A549 (cell line): ENCODE data around the gene CTDSPL. TPM values are rescaled to one million over a fixed set of nuclear protein-coding genes. Genes with fewer than 3 reads are reported as not detected.

ENCODE experiments used
- ATAC-seq, 2 experiments: fragments of 200-7000 bp in 1 of 2; fragments of >200 bp in 1 of 2; cut with Nextera tagmentation in 1 of 2; cut with Tn5 transposase in 1 of 2; 3 replicates each; pipeline versions ENCODE4 v1.8.0 to v1.9.1; 2018 to 2020; ENCODE audit warnings: mild to moderate bottlenecking in 1 of 2, moderate library complexity in 1 of 2
- CTCF ChIA-PET: fragments of 300-600 bp; sonication (Branson Sonifier 250); formaldehyde crosslinking; extraction: SDS; loops from one replicate; lab custom pipeline; 2021; ENCODE audit warnings: antibody characterized with exemption, inconsistent platforms; lab: Yijun Ruan, JAX
- POLR2A ChIA-PET: fragments of 350-600 bp; formaldehyde crosslinking; extraction: SDS; loops from one replicate; lab custom pipeline; 2021; ENCODE audit warnings: antibody characterized with exemption, inconsistent platforms; lab: Yijun Ruan, JAX
- DNase-seq, 2 experiments: peaks; one replicate each; pipeline versions ENCODE4 v3.0.0 to v3.0.0-alpha.2; 2011 to 2016; ENCODE audit warnings: low read depth in 1 of 2, low spot score in 1 of 2
- FAIRE-seq: peaks from 2 replicates; lab custom pipeline; 2011; peaks lifted over from hg19 to GRCh38; lab: Jason Lieb, UNC
- H3K27ac ChIP-seq, 2 experiments: fragments of >200 bp; sonication (Bioruptor Twin); formaldehyde crosslinking; 3 replicates each; pipeline ENCODE4 v1.5.1; 2016 to 2017
- H3K4me1 ChIP-seq: fragments of >200 bp; sonication (Bioruptor Twin); formaldehyde crosslinking; 3 replicates; pipeline ENCODE4 v1.6.1; 2016
- H3K4me2 ChIP-seq: fragments of >200 bp; sonication (Bioruptor Twin); formaldehyde crosslinking; 3 replicates; pipeline ENCODE4 v1.6.1; 2016
- H3K4me3 ChIP-seq: fragments of >200 bp; sonication (Bioruptor Twin); formaldehyde crosslinking; 3 replicates; pipeline ENCODE4 v1.5.1; 2016
- H3K9me3 ChIP-seq: fragments of >200 bp; sonication (Bioruptor Twin); formaldehyde crosslinking; 3 replicates; pipeline ENCODE4 v1.6.1; 2016
- BHLHE40 ChIP-seq: IDR thresholded peaks from 2 replicates; pipeline ENCODE4 v1.6.1; 2012; ENCODE audit warnings: low read depth, low read length, inconsistent platforms
- CBX2 ChIP-seq: fragments of 200-600 bp; sonication (generic); IDR thresholded peaks from 2 replicates; pipeline ENCODE4 v1.6.1; 2016; ENCODE audit warnings: low read depth, mild to moderate bottlenecking, borderline replicate concordance
- CEBPB ChIP-seq, 2 experiments: fragments of >200 bp in 1 of 2; sonication (Bioruptor Twin) in 1 of 2; formaldehyde crosslinking in 1 of 2; IDR thresholded peaks; 2 replicates each; pipeline ENCODE4 v1.6.1; 2012 to 2016
- CHD2 ChIP-seq: fragments of 150-350 bp; IDR thresholded peaks from 2 replicates; pipeline ENCODE4 v1.6.1; 2014; ENCODE audit warnings: low read length; ENCODE audit not compliant: partially characterized antibody
- CHD4 ChIP-seq: fragments of 200-600 bp; sonication (generic); IDR thresholded peaks from 2 replicates; pipeline ENCODE4 v1.6.1; 2016; ENCODE audit warnings: antibody characterized with exemption, mild to moderate bottlenecking, borderline replicate concordance
- EHF ChIP-seq: fragments of 250-450 bp; sonication (Bioruptor Pico); IDR thresholded peaks from 2 replicates; pipeline ENCODE4 v1.5.0; 2020; ENCODE audit warnings: mild to moderate bottlenecking
- FOSL2 ChIP-seq, 2 experiments: fragments of 450-650 bp in 1 of 2; fragments of >200 bp in 1 of 2; sonication (Bioruptor Twin) in 1 of 2; formaldehyde crosslinking; IDR thresholded peaks; 2 replicates each; pipeline versions ENCODE4 v1.5.0 to v1.6.1; 2016 to 2020; ENCODE audit warnings: mild to moderate bottlenecking in 1 of 2, moderate library complexity in 1 of 2
- GATA3 ChIP-seq: IDR thresholded peaks from 2 replicates; pipeline ENCODE4 v1.6.1; 2012; ENCODE audit warnings: borderline replicate concordance
- HOXB13 ChIP-seq: fragments of 250-450 bp; sonication (Bioruptor Pico); IDR thresholded peaks from 2 replicates; pipeline ENCODE4 v1.5.0; 2020; ENCODE audit warnings: low read depth, mild to moderate bottlenecking, moderate library complexity
- KDM5A ChIP-seq: fragments of 200-600 bp; sonication (generic); IDR thresholded peaks from 2 replicates; pipeline ENCODE4 v1.6.1; 2016; ENCODE audit warnings: antibody characterized with exemption, mild to moderate bottlenecking
- MAFK ChIP-seq: fragments of 450-650 bp; IDR thresholded peaks from 2 replicates; pipeline ENCODE4 v1.6.1; 2014; ENCODE audit not compliant: partially characterized antibody
- MAZ ChIP-seq: fragments of 150-350 bp; IDR thresholded peaks from 2 replicates; pipeline ENCODE4 v1.6.1; 2014; ENCODE audit warnings: antibody characterized with exemption, low read depth, low read length, borderline replicate concordance
- POLR2A ChIP-seq: IDR thresholded peaks from 2 replicates; pipeline ENCODE4 v1.6.1; 2012; ENCODE audit warnings: mild to moderate bottlenecking, low read length
- RAD21 ChIP-seq, 2 experiments: fragments of >200 bp in 1 of 2; sonication (Bioruptor Twin) in 1 of 2; formaldehyde crosslinking in 1 of 2; IDR thresholded peaks in 1 of 2; conservative IDR thresholded peaks in 1 of 2; 2 replicates in 1 of 2; 3 replicates in 1 of 2; pipeline ENCODE4 v1.6.1; 2012 to 2018; ENCODE audit warnings: inconsistent platforms in 1 of 2
- RCOR1 ChIP-seq: fragments of 150-350 bp; IDR thresholded peaks from 2 replicates; pipeline ENCODE4 v1.6.1; 2014; ENCODE audit warnings: antibody characterized with exemption, low read length, low read depth
- RNF2 ChIP-seq: fragments of 200-600 bp; sonication (generic); IDR thresholded peaks from 2 replicates; pipeline ENCODE4 v1.6.1; 2016; ENCODE audit warnings: low read depth, mild to moderate bottlenecking, antibody characterized with exemption, moderate library complexity, borderline replicate concordance
- SMC3 ChIP-seq: fragments of >200 bp; sonication (Bioruptor Twin); formaldehyde crosslinking; IDR thresholded peaks from 3 replicates; pipeline ENCODE4 v1.6.1; 2018; ENCODE audit warnings: inconsistent platforms
- TP53 ChIP-seq: fragments of 250-450 bp; sonication (Bioruptor Pico); IDR thresholded peaks from 2 replicates; pipeline ENCODE4 v1.5.0; 2021; ENCODE audit warnings: mild to moderate bottlenecking, moderate library complexity
- ZFP36 ChIP-seq: fragments of 450-650 bp; IDR thresholded peaks from 2 replicates; pipeline ENCODE4 v1.6.1; 2014; ENCODE audit warnings: borderline replicate concordance; ENCODE audit not compliant: partially characterized antibody
- WGBS: methylation state at CpG from one replicate; pipeline ENCODE4 v1.1.6; 2017; ENCODE audit errors: missing lambda C conversion rate; 5-methylcytosine and 5-hydroxymethylcytosine counted together
- polyA plus RNA-seq, 4 experiments: library from polyadenylated mRNA; depleted of rRNA in 3 of 4; stranded (reverse); fragments of >200 nt; fragmentation: RNase III in 1 of 4; extraction: RNeasy Plus Mini Kit Qiagen cat#74134 plus additional on column Dnase treatment in 1 of 4; gene quantifications; 2 replicates in 3 of 4; 3 replicates in 1 of 4; pipeline ENCODE4 v1.2.3, GENCODE V29; 2011 to 2017
- TF ChIP-seq, protein P1 (sequence below): IDR thresholded peaks from 2 replicates; pipeline ENCODE4 v1.6.1; 2012
- TF ChIP-seq, protein P2 (sequence below): fragments of >200 bp; sonication (Bioruptor Twin); formaldehyde crosslinking; IDR thresholded peaks from 2 replicates; pipeline ENCODE4 v1.6.1; 2016
- TF ChIP-seq, protein P3 (sequence below): fragments of 150-350 bp; IDR thresholded peaks from 2 replicates; pipeline ENCODE4 v1.6.1; 2014; ENCODE audit warnings: low read depth, mild to moderate bottlenecking, low read length
- TF ChIP-seq, protein P4 (sequence below): fragments of >200 bp; sonication (Bioruptor Twin); formaldehyde crosslinking; IDR thresholded peaks from 3 replicates; pipeline ENCODE4 v1.5.1; 2016
- TF ChIP-seq, protein P5 (sequence below): fragments of 200-600 bp; sonication (generic); IDR thresholded peaks from 2 replicates; pipeline ENCODE4 v1.6.1; 2016; ENCODE audit warnings: antibody characterized with exemption, mild to moderate bottlenecking, moderate library complexity

The CTDSPL gene
- polyA plus RNA-seq, 2 of the 4 experiments (the other 2 are of a cell fraction): 9.9 to 35.1 TPM

DNA sequence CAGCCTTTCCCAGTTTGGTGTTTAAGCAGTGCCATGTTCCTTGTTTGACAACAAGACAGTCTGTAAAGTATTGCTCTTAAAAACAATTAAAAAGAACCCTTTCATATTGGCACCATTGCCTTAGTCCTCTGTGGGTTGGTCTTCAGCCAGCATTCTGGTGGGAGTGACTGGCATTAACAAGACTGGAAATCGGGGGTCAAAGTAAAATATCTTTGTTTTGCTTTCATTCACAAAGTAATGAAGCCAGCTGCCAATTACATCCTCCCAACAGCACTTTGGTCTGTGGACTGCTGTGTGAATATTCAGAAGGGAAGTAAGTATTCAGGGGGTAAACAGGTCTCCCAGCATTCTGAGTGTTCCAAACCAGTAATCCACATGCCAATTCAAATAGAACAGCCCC, 120.7 kb downstream of the CTDSPL start:
- ChIA-PET POLR2A (no interaction called here), CTCF (interaction anchor here (0.9 to 4.5 kb wide), 5 partner anchors 8 to 364 kb away, joined by 3 to 34 read pairs (median 6); partner anchors contain the start of gene XYLB)
- Histone ChIP-seq H3K4me1 (peaks cover 10% of the 10 kb centered on the region), H3K4me2 (no peak overlapping the region)
- WGBS: 86% methylated on average over 1 of the region's 1 CpG
- ATAC-seq: no peak
- FAIRE-seq: no peak
- TF ChIP-seq ZFP36 (no peak), TP53 (no peak), BHLHE40 (no peak), POLR2A (no peak), FOSL2 (IDR thresholded peaks at IDR 0.05) (no peak), FOSL2 (CRISPR knock-in tag; IDR thresholded peaks at IDR 0.05) (no peak), CHD4 (no peak), RAD21 (conservative IDR thresholded peaks at IDR 0.05 in 1 of 2, IDR thresholded peaks at IDR 0.05 in 1 of 2) (no peak), EHF (CRISPR knock-in tag) (no peak), CHD2 (no peak), CBX2 (no peak), GATA3 (no peak), HOXB13 (no peak), KDM5A (no peak), MAZ (no peak), SMC3 (no peak)
- TF ChIP-seq, protein P1, sequence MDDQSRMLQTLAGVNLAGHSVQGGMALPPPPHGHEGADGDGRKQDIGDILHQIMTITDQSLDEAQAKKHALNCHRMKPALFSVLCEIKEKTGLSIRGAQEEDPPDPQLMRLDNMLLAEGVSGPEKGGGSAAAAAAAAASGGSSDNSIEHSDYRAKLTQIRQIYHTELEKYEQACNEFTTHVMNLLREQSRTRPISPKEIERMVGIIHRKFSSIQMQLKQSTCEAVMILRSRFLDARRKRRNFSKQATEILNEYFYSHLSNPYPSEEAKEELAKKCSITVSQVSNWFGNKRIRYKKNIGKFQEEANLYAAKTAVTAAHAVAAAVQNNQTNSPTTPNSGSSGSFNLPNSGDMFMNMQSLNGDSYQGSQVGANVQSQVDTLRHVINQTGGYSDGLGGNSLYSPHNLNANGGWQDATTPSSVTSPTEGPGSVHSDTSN: no peak
- TF ChIP-seq, protein P2, sequence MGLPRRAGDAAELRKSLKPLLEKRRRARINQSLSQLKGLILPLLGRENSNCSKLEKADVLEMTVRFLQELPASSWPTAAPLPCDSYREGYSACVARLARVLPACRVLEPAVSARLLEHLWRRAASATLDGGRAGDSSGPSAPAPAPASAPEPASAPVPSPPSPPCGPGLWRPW: no peak
- TF ChIP-seq, protein P3, sequence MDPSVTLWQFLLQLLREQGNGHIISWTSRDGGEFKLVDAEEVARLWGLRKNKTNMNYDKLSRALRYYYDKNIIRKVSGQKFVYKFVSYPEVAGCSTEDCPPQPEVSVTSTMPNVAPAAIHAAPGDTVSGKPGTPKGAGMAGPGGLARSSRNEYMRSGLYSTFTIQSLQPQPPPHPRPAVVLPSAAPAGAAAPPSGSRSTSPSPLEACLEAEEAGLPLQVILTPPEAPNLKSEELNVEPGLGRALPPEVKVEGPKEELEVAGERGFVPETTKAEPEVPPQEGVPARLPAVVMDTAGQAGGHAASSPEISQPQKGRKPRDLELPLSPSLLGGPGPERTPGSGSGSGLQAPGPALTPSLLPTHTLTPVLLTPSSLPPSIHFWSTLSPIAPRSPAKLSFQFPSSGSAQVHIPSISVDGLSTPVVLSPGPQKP: no peak
- TF ChIP-seq, protein P4, sequence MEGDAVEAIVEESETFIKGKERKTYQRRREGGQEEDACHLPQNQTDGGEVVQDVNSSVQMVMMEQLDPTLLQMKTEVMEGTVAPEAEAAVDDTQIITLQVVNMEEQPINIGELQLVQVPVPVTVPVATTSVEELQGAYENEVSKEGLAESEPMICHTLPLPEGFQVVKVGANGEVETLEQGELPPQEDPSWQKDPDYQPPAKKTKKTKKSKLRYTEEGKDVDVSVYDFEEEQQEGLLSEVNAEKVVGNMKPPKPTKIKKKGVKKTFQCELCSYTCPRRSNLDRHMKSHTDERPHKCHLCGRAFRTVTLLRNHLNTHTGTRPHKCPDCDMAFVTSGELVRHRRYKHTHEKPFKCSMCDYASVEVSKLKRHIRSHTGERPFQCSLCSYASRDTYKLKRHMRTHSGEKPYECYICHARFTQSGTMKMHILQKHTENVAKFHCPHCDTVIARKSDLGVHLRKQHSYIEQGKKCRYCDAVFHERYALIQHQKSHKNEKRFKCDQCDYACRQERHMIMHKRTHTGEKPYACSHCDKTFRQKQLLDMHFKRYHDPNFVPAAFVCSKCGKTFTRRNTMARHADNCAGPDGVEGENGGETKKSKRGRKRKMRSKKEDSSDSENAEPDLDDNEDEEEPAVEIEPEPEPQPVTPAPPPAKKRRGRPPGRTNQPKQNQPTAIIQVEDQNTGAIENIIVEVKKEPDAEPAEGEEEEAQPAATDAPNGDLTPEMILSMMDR: no peak
- TF ChIP-seq, protein P5, sequence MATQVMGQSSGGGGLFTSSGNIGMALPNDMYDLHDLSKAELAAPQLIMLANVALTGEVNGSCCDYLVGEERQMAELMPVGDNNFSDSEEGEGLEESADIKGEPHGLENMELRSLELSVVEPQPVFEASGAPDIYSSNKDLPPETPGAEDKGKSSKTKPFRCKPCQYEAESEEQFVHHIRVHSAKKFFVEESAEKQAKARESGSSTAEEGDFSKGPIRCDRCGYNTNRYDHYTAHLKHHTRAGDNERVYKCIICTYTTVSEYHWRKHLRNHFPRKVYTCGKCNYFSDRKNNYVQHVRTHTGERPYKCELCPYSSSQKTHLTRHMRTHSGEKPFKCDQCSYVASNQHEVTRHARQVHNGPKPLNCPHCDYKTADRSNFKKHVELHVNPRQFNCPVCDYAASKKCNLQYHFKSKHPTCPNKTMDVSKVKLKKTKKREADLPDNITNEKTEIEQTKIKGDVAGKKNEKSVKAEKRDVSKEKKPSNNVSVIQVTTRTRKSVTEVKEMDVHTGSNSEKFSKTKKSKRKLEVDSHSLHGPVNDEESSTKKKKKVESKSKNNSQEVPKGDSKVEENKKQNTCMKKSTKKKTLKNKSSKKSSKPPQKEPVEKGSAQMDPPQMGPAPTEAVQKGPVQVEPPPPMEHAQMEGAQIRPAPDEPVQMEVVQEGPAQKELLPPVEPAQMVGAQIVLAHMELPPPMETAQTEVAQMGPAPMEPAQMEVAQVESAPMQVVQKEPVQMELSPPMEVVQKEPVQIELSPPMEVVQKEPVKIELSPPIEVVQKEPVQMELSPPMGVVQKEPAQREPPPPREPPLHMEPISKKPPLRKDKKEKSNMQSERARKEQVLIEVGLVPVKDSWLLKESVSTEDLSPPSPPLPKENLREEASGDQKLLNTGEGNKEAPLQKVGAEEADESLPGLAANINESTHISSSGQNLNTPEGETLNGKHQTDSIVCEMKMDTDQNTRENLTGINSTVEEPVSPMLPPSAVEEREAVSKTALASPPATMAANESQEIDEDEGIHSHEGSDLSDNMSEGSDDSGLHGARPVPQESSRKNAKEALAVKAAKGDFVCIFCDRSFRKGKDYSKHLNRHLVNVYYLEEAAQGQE: no peak
- TF ChIP-seq, all 56 proteins: peak for 0
- no peak for DNase-seq
- Histone ChIP-seq H3K9me3 (no peaks in the 10 kb centered on the region), H3K4me3 (no peak overlapping the region), H3K27ac (no peak overlapping the region)

DNA sequence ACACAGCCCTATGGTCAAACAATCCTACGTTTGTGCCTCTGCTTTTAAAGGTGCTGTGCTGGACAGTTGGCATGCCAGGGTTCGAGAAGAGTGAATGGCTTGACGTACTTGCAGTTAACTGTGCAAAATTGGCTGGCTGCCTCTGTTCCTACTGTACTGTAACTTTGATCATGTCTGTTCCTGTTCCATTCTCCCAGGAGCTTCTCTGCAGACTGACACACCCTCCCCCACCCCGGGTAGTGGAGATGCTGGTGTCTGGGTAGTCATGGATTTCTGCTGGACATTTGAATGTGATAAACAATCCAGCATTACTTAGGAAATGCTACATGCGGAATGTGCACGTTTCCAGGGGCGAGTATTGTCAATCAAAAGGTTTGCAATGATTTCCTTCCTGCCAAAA, 122.4 kb downstream of the CTDSPL start:
- ATAC-seq: no peak
- WGBS: 80% methylated on average over 7 of the region's 7 CpGs

More for the DNA sequence above, 122.4 kb downstream of the CTDSPL start:
- Histone ChIP-seq H3K27ac (no peak overlapping the region), H3K9me3 (no peaks in the 10 kb centered on the region), H3K4me3 (no peak overlapping the region), H3K4me1 (peaks cover 14% of the 10 kb centered on the region), H3K4me2 (no peak overlapping the region)
- POLR2A ChIA-PET: no interaction called here
- CTCF ChIA-PET: interaction anchor here (0.8 to 4.5 kb wide), 6 partner anchors 10 to 314 kb away, joined by 3 to 34 read pairs (median 4); no protein-coding TSS in a partner anchor
- FAIRE-seq (no peak), DNase-seq (no peak)
- TF ChIP-seq EHF (CRISPR knock-in tag): no peak
- no peak for TF ChIP-seq RNF2
- TF ChIP-seq MAFK: no peak
- TF ChIP-seq CEBPB (IDR thresholded peaks at IDR 0.05): no peak
- no peak for TF ChIP-seq FOSL2 (IDR thresholded peaks at IDR 0.05)
- TF ChIP-seq FOSL2 (CRISPR knock-in tag; IDR thresholded peaks at IDR 0.05): no peak
- no peak for TF ChIP-seq RCOR1
